HG03159 (cell line): Measurements from ENCODE around the gene ETFB.

ENCODE experiments used
- ATAC-seq: cut with Tn5 transposase; IDR thresholded peaks from one replicate; pipeline ENCODE4 v1.9.1; 2021; ENCODE audit warnings: mild to moderate bottlenecking, moderate library complexity; ENCODE audit not compliant: unreplicated experiment

Gene ETFB

DNA sequence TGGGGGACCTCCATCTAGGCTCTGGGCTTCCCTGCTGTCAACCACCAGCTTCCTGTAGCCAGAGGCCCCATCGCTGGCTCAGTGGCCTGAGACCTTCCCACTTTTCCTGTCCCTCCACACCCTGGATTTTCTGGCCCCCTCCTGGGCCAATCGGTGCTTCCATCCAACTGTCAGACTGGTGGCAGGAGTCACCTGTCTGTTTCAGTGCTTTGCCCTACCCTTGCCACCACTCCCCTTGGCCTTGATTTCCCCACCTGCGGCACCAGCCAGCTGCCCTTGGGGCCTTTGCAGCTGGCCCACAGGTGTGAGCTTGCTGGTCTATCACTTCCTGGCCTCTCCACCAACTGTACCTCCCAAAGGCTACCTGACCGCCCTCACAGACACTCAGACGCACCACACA, 36.8 kb downstream of the ETFB start:
- ATAC-seq: no peak

DNA sequence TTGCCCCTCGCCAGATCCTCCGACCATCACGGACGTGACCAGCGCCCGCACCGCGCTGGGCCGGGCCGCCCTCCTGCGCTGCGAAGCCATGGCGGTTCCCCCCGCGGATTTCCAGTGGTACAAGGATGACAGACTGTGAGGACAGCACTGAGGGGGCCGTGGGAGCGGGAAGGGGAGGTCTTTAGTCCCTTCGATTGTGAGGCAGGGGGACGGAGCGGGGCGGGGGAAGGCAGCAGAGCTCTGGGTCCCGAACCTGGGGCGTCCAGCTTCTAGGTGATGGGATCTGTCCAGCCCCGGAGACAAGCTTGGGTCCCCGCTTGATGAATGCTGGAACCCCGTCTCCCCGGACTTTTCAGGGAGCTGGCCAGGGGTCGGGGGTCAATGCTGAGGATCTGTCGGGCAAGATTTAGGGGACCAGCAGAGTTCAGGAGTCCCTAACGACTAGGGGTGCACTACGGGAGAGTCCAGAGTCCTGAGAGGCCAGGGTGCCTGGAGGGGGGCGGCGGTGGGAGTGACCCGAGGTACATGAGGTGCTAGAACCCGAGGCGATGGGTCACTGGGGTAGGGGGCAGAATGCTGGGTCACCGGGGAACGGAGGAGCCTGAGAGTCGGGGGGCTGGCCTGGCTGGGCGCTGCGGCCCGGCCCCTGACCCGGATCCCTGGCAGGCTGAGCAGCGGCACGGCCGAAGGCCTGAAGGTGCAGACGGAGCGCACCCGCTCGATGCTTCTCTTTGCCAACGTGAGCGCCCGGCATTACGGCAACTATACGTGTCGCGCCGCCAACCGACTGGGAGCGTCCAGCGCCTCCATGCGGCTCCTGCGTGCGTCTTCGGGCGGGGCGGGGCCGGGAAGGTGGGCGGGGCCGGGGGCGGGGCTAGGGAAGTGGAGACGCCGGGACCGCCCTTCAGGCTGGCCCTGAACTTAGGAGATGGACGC, 38.9 kb downstream of the ETFB start:
- no peak for ATAC-seq

DNA sequence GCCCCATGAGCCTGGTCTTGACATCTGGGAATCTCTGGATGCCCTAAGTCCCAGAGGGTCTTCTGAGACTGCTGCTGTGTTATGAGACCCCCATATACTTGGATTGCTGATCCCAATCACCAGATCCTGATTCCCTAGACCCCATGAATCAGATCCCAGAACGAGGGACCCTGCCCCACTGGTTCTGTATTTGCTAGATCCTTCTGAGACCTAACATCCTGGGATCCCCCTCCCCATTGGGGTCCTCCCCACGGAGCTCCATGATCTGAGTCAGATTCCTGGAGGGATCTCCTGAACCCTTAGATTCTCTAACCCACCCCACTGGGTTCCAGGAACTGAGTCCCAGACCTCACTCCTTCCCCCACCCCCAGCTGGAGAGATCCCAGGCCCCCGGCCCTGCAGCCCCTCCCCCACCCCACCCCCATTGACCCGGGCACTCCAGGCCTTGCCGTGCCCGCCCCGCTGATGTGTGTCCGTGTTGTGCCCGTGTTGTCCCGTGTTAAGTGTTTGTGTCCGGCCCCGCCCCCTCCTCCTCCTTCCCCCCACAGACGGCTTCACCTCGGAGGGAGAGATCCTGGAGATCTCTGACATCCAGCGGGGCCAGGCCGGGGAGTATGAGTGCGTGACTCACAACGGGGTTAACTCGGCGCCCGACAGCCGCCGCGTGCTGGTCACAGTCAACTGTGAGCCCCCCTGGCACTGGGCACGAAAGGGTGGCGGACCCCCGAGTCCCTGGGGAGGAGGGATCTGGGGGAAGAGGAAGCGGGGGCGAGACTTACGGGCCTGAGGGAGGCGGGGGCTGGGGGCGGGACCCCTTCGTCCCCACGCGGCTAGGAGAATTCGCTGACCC, 39.7 kb downstream of the ETFB start:
- ATAC-seq: no peak

- no peak for ATAC-seq
Observed at GRCh38 chr19:51325161-51325976, 40.8 kb downstream of the ETFB start.

DNA sequence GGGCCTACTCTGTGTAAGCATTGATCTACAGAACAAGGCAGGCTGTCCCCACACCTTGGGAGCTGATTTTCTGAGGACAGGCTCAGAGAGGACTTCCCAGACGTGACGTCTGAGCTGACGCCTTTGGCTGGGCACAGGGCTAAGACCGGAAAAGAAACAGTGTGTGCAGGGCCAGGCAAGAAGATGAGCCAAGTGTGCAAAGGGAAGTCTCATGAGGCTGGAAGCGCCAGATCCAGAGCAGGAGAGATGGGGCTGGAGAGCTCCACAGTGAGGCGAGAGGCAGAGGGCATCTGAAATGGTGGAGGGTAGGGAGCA, 42.1 kb downstream of the ETFB start:
- ATAC-seq: no peak

DNA sequence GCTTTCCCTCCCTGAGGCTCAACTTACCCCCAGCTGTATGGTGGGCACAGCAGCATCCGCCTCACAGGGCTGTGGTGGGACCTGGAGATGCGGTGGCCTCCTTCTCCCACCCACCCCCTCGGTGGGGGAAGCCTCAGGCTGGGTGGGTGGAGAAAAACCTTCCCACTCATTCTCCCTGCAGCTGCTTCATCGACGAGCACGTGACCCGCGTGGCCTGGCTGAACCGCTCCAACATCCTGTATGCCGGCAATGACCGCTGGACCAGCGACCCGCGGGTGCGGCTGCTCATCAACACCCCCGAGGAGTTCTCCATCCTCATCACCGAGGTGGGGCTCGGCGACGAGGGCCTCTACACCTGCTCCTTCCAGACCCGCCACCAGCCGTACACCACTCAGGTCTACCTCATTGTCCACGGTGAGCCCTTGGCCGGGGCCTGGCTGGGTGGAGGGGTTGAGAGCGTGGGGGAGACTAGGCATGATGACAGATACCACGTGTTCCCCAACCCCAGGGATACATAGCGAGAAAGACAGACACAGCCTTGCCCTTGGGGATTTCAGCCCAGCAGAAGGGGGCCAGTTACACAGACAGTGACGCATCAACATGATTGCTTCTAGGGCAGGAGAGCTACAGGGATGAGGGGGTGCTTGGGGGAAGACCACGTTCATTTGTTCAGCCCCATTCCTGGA, 42.6 kb downstream of the ETFB start:
- ATAC-seq: no peak

- no peak for ATAC-seq
Observed at GRCh38 chr19:51321799-51322198, 44.4 kb downstream of the ETFB start.

DNA sequence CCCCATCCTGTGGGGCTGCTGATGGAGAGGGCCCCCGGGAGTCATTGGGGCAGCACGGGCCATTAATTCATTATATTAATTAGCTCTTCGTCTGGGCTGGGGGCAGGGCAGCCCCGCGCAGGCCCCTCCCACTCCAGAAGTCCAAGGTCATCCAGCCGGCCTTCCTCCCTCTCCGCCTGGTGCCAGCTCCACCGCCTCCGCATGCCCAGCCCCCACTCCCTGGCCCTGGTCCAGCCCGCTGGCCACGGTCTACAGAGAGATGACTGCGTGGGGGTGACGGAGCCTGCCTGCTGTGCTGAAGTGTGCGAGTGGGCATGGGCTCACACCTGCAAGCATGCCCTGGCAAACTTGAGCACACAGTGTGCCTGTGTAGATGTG, 45.9 kb downstream of the ETFB start:
- ATAC-seq: no peak

DNA sequence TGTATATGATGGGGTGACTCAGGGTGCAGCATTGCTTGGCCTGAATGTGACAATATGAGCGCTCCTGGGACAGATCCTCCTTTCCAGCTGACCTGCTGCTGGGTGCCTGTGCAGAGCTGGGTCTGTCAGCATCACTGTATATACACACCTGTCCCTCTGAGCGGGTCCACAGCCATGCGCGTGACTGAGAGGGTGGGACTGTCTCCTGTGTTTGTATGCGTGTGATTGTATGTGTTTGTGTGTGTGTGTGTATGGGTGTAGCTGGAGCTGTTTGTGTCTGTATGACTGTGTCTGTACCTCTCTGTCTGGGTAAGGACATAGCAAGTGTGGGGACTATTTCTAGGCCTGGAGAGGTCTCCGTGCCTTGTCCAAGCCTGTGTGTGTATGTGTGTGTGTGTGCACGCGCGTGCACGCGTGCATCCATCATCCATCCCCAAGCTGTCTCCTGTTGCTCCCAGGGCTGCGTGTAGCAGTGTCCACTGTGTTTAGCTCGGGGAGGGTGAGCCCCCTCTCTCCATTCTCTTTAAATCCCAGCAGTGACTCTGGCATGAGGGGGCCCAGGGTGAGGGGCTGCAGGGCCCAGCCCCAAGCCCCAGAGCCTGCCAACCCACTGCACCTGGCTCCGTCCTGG, 46.4 kb downstream of the ETFB start:
- no peak for ATAC-seq

GRCh38 chr19:51318687-51319648, 47.2 kb downstream of the ETFB start:
- no peak for ATAC-seq

GRCh38 chr19:51317968-51318367, 48.2 kb downstream of the ETFB start:
- ATAC-seq: no peak

DNA sequence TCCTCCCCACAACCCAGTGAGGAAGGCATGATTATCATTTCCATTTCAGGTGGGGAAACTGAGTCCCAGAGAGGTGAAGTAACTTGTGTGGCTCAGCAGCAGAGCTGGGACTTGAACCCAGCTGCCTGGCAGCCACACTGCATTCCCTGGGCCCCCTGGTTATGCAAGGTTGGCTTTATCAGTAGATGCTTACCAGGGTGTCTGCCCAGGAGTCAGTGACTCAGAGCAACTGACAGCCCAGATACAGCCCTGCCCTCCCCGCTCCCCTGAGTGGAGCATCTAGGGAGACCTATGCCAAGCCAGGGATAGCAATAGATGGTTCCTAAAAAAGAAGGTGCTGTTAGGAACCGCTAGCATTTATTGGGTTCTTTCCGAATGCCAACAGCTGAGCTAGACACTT, 48.8 kb downstream of the ETFB start:
- ATAC-seq: no peak

DNA sequence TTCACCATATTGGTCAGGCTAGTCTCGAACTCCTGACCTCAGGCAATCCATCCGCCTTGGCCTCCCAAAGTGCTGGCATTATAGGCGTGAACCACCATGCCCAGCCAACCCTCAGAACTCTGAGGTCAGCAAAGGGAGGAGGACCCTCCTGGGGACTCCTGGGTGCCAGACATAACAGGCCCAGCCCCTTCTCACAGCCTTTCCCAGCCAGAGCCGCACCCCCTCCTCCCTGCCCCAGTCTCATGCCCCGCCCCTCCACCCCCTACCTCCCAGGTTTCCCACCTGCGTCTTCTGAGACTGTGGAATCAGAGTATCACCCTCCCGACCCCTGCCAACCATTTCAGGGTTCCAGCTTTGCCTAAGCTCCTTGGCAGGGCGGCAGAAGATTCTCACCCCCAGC, 49.5 kb downstream of the ETFB start:
- no peak for ATAC-seq

DNA sequence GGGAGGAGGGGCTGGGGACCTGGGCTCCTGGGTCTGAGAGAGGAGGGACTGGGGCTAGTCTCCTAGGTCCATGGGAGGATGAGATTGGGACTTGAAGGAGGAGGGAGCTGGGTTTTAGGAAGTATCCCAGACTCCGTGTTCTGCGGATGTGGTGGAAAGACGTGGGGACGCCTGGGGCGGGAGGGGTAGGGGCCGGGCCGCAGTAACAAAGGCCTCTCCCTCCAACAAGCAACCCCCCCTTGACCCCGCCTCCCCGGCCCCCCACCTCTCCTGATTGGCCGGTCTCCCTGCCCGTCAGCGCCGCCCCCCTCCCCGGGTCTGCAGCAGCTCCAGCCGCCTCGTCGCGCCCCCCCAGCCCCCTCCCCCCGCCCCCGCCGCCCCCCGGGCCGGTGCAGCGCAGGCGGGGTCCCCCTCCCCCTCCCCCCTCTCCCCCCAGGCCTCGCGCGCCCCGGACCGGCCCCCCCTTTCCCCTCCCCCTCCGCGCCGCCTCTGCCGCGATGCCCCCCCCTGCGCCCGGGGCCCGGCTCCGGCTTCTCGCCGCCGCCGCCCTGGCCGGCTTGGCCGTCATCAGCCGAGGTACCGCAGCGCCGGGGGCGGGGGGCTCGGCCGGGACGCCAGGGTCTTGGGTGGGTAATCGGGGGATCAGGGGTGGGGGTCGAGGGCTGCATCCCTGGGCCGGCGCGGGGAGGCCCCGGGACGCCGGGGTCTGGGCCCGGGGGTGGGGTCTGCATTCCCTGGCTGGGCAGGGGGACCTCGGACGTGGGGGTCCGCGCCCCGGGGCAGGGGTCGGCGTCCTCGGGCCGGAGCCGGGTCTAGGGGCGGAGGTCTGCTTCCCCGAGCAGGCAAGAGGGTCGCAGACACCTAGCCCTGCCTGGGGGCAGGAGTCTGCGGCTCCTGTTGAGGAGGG, 54.6 kb downstream of the ETFB start, which contains the start of gene IGLON5:
IGLON5 (plus strand) TSS at position 294 of the 907 bp plus-strand sequence; CDS start at position 498, 204 bp downstream.
- no peak for ATAC-seq

DNA sequence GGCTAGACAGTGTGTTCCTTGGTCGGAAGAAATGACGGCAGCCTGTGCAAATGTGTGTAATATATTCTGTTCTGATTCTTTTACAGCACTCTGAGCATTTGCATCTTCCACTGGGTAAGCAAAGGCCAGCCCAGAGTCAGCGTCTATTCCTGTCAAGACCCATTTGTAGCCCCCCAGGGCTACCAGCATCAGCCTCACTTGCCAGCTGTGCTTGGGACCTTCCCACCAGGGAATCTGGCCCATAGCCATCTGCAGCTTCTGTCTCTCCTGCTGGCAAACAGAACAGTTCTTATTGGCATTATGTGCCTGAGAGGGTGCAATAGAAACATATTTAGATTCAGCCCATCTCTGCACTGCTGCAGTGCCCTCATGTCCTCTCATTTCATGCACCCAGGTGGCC, 60.7 kb downstream of the ETFB start:
- ATAC-seq: no peak

DNA sequence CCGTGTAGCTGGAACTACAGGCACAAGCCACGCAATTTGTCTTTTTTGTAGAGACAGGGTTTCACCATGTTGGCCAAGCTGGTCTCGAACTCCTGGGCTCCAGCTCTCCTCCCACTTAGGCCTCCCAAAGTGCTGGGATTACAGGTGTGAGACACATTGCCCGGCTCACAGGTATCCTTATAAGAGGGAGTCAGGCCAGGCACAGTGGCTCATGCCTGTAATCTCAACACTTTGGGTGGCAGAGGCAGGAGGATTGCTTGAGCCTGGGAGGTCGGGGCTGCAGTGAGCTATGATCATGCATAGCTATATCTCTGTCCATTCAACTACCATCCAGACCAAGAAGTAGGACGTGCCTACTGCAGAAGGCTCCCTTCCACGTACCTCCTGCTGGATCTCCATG, 64.9 kb downstream of the ETFB start:
- ATAC-seq: no peak

DNA sequence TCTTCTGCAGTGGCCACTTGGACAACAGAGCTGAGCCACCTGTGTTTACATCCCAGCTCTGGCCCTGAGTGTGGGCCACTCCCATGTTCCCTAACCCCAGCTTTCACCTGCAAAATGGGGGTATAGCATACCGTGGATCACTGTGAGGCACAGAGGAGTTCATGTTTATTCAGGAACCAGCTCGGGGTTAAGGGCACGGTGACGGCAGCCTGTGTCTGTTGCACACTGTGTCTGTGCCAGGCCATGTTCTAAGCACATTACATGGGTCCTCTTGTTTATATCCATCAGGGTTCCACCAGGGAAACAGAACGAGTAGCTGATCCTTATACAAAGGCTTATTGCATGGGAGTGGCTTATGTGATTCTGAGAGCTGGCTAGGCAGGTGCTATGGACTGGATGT, 68.8 kb downstream of the ETFB start:
- no peak for ATAC-seq
